ENCODE data around the gene IQSEC1.

IQSEC1 gene

DNA sequence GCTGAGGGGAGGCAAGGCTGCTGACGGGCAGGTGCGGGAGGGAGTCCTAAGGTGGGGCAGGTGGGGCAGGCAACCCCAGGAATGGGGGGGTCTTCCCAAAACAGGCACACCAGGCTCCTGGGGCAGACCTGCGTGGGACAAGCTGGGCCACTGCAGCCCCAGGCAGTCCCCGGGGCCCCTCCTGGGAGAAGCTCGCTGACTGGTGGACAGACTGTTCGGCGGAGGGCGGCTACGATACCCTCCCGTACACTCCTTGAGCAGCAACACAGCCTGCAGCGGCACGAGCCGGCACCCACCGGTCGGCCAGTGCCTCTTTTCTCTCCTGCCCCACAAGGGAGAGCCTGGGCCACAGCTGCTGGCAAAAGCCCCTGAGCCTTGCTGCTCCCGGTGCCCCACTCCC is 165.9 kb downstream of the IQSEC1 start:
- DNase-seq (ENCODE audit: low read depth) = no peak

DNA sequence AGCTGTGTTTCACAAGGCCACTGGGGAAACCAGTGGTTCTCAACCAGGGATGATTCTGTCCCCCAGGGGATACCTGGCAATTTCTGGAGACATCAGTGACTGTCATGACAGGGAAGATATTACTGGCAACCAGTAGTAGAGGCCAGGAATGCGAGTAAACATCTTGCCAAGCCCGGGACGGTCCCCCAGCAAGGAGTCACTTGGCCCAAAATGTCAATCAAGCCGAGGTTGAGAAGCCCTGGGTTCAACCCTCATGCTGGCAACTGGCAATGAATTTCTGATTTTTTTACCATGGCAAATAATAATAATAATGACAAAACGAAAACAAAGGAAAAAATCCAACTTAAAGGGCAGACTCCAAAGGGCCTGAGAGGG is 166.3 kb downstream of the IQSEC1 start:
- no peak for DNase-seq (ENCODE audit: low read depth)

DNA sequence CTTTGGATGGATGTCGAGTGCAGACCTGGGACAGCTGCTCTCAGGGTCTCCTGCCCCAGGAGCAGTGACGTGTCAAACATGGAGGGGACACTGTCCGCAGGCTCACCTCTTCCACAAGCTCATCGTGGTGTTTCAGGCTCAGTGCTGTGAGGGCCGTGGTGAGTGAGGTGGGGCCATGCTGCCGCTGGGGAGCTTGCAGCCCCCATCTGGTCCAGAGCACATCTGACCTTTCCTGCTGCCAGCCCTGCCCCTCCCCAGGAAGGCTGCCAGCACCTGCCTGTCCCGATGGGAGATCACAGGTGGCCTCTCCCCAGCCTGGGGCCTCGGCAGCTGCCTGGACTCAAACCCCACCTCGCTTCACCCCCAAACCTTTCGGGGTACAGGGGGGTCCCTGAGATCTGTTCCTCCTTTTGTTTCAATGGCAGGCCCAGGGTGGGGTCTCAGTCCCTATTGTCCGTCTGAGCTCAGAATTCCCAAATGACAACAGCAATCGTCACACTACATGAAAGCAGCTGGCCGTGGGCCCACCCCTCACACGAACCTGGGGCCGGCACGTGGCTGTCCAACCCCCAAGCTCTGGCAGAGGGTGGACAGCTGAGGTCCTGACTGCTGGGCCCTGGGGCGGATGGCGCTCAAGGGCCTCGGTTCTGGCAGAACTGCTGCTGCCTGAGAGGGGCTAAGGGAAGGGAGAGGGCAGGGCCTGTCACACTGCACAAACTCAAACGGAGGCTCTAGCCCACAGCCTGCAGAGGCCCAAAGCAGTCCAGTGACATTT is 166.9 kb downstream of the IQSEC1 start:
- no peak for DNase-seq (ENCODE audit: low read depth)

GRCh38 chr3:12905316-12906071 is 167.7 kb downstream of the IQSEC1 start:
- DNase-seq (ENCODE audit: low read depth) = no peak

DNA sequence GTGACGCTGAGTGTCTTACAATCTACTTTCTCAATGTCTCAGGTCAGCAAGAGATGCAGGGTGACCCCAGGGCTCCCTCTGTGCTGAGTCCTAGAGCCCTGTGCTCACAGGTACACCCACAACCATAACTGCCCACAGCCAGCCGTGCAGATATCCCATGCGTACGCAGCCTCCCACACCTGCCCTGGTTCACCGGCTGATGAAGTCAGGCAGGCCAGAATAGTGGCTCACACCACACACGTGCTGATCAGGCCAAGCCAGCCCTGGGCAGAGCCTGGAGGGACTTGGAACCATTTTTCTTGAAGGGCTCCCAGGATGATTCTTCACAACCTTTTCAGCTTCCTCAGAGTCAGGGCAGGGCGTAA is 168.3 kb downstream of the IQSEC1 start:
- DNase-seq (ENCODE audit: low read depth) = no peak

- DNase-seq (ENCODE audit: low read depth) = no peak
These were observed 169.3 kb downstream of the IQSEC1 start for GRCh38 chr3:12903881-12904280.

DNA sequence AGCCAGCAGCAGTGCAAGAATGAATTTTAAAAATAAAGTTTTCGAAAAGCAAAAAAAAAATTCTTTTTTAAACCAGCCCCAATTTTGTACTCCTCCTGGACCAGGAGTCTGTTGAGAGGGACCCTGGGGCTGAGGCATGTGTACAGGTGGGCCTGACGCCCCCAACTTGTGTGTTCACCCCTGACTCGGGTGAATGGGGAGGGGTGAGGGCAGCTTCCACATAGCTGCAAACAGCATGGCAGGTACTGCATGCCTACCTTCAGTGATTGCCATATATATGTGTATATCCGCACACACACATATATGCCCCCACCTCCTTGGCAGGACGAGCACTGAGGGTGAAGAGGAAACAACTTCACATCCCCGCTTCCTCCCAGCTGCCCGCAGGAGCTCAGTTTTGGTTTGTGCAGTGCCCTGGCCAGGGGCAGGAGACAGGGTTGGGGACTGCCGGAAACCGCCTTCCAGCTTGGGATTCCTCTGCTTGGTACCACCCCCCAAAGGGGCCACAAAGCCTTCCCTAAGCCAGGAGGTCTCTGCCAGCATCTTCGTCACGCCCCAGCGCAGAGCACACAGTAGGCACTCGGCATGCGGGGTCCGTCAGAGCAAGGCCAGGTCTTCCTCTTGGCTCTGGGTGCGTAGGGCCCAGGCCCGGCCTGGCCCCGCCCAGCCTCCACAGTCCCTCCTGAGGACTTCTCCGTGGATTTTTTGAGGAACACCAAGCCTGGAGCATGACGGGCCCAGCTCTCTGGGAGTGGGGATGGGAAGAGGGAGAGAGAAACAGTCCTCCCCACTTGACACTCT is 170.0 kb downstream of the IQSEC1 start:
- no peak for DNase-seq (ENCODE audit: low read depth)

DNA sequence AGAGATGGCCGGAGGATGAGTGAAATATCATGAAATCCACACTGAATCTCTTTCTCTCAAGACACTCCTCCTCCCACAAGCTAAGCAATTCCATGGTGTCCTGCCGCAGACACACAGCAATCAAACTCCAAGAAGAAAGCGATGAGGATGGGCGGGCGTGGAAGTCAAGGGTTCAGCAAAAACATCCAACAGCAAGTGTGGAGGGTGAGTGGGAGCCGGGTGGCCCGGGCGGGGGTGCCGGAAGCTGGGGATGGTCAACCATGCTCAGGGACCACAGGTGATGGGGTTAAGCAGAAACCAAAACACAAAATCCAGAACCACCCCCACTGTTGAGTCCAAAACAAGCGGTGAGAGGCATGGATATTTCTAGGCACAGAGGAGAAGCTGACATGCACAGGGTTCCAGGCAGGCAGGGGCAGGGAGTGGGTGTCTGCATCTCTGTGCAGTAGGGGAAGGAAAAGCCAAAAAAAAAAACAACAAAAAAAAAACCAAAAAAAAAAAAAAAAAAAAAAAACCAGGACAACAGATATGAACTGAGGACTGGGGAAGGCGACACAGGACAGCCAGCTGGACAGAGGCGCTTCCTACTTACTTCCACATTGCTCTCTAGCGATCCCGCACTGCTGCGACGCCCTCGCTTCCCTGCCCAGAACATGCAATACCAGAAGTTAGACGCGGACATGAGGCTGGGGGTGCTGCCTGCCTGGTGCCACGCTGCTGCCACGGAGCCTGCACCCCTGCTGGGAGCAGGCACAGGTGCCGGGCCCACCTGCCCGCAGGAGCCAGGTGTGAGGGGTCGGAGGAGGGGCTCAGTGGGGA is 170.8 kb downstream of the IQSEC1 start:
- no peak for DNase-seq (ENCODE audit: low read depth)

DNA sequence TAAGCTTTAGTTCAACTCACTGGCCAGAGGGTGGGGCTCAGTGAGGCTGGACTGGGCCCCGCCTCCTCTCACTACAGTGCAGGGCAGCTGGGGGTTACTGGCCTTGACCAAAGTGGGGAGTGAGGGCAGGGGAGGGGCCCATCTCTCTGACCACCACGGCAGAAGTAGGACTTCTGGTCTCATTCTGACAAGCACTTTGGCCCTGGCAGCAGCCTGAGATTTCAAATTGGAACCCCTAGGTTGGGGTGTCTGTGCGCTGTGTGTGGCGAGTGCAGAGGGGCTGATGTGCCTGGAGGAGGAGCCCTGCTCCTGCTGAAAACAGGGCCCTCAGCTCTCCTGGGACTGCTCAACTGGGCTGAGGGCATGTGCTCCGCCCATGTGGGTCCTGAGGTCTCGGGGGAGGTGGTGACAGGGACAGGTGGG is 171.6 kb downstream of the IQSEC1 start:
- no peak for DNase-seq (ENCODE audit: low read depth)

- DNase-seq (ENCODE audit: low read depth) = no peak
These were observed 172.3 kb downstream of the IQSEC1 start for GRCh38 chr3:12900885-12901411.

DNA sequence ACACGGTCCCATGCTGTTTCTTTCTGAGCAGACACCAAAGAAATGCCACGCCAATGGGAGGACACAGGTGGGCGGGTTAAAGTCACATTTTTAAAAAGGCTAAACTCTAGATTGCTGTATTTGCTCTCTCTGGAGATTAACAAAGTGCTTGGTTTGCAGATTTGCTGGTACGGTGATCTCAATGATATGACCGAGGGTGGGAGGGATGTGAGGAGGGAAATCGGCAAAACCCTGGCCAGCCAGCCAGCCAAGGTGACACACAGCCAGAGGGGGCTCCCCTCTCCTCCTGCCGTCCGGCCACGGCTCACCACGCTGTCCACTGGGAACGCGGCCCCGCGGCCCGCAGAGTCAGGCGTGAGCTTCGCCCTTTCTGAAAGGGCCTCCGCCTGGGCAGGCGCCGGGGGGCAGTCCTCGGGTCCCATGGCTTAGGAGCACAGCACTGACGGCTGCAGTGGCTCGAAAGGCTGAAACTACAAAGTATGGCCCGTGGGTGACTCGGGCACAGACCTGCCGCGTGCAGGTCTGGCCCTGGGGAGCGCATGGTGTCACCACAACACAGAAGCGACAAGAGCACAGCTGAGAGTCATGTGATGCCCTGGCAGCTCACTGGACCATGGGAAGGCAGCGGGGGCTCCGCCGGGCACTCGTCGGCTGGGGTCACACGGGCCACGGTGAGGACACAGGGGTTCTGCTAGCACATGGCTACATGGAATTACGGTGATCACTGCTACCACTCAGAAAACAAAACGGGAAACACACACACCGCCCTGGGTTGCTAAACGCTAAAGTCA is 174.1 kb downstream of the IQSEC1 start:
- DNase-seq (ENCODE audit: low read depth) = no peak

GRCh38 chr3:12898290-12898964 is 174.8 kb downstream of the IQSEC1 start:
- DNase-seq (ENCODE audit: low read depth) = no peak

DNA sequence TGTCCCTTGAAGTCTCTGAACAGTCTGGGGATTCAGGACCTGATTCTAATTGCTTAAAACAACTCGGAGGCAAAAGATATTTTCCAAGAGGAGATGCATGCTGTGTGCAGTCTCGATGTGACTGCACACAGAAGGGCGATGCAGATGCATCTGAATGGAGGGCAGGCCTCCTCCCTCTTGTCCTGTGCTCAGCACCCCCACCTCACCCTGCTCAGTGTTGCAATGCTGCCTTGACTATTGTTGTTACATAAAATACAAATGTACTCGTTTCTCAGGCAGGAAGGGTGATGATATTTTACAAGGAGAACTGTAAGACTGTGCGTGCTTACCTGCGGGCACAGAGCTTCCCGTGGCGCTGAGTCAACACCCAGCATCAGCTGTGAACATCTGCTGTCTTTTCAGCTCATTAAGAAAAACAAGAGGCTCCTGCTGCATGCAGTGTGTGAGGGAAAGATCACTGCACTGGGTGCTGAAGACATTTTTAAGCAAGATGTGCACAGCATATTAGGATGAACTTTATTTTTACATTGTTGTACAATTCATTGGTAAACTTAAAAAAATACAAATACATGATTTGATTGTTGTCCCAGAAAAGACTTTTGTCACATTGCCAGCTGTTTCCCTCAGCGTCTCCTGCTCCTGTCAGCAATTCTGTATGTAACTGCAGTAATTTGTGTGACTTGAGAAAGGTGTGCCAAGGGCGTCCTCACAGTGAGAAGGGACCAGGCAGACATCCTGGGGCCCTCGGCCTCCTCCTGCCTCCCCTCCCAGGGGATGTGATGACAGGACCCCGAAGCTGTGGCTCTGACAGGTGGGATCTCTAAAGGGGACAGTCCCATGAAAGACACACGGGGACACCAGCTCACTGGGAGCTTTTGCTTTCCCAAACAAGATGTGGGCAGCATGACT is 175.6 kb downstream of the IQSEC1 start:
- DNase-seq (ENCODE audit: low read depth) = no peak

DNA sequence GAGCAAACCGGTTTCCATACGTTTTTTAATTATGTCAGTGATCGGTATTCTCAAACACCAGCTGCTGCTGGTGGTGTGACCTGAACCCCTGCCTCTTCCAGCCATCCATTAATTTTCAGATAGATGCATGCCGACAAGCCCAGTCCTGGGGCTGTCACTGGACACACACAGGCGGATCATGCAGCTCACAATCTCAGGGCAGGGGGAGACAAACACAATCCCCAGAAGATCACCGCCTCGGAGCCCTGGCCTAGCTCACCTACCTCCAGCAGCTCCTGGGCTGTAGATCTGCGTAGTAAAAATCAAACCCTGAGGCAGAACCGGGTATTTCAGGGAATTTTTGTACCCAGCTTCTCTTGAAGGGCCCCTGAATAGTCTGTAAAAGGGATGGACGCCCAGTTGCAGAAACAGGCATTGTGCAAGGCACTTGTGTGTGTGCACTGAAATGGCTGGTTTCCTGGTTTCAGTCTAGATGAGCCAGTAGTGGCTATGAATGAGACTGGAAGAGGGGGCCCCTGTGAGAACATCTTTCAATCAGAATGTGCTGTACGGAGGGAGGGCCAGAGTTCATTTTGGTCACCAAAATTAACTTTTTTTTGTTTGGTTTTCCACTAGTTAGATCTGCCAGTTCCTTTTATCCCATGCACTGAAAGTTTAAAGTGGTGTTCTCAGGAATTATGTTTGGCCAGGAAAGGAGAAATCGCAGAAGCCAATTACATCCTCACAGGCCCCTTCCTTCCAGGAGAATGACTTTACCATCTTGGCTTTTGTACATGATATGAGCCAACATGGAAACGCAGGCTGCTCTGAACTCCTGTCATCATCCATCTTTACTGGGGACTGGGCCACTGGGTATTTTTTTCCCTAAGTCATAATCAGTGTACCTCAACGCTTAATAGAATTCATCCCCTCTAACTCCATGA is 176.9 kb downstream of the IQSEC1 start:
- no peak for DNase-seq (ENCODE audit: low read depth)

DNA sequence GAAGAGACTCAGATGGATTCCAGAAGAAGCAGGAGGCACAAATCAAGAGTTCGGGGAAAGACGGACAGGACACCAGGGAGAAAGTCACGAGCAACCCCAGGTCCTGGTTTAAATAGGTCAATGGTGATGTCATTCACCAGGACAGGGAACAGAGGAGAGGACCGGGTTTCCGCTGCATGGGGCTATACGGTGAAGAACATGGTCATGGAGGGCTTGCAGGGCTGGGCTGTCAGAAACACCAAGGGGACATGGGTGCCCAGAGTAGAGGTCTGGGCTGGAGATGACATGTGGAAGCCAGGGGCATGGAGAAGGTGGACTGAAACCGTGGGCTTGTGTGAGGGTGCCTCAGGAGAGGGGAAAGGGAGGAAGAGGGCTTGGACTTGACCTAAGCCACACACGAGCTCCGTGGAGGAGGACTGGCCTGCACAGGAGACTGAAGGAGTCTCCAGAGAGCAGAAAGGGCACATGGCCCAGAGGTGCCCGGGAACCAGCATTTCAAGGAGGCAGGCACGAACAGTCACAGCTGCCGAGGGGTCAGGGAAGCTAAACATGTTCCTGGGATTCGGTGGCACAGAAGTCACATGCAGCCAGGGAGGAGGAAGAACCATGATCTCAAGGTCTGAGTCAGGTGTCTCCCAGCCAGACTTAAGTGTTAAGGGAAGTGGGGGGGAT is 177.7 kb downstream of the IQSEC1 start:
- no peak for DNase-seq (ENCODE audit: low read depth)

- DNase-seq (ENCODE audit: low read depth) = no peak
These were observed 178.6 kb downstream of the IQSEC1 start for GRCh38 chr3:12894629-12895028.

DNA sequence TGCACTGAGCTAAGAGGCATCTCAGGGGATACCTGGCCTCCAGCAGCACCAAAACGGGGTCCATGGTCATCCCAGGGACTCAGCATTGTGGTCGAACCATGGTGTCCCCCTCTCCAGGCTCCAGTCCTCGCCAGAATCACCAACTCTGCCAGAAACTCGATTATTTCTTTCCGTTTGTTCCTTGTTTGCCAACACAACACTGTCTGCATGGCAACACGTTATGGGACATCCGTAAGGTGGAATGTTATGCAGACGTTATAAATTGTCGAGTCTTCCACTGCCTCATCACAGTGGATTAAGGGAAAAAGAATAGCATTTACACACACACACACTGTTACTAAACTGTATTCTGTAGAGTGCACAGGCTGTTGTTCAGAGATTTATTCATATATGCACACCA is 179.4 kb downstream of the IQSEC1 start:
- DNase-seq (ENCODE audit: low read depth) = no peak

- DNase-seq (ENCODE audit: low read depth) = no peak
These were observed 180.0 kb downstream of the IQSEC1 start for GRCh38 chr3:12893247-12893646.
